ENCODE results near the gene SLC6A11. TPM values are rescaled to one million over a fixed set of nuclear protein-coding genes. Genes with fewer than 3 reads are reported as not detected.

The SLC6A11 gene
- total and polyA plus RNA-seq, 2 donors (not counting 3 experiments of a cell fraction or from before 2014, with no cell fraction given), result not detected

- H3K79me2 ChIP-seq (ENCODE audit: control insufficient read depth, insufficient read depth, low read length), result no peaks in the 10 kb centered on the region
- intact Hi-C loops (cut with micrococcal nuclease), result no loop called here
- FAIRE-seq (no peak), DNase-seq (ENCODE audit: low read depth, low spot score) (no peak)
- no TSS peak for BruUV-seq (replicated peaks)
- H4K20me1 ChIP-seq (replicated peaks; ENCODE audit: control insufficient read depth, extremely low read depth, insufficient read depth, low read length), result no peaks in the 10 kb centered on the region
- H2AFZ ChIP-seq (ENCODE audit: low read depth, low read length), result no peak overlapping the region
- no peaks in the 10 kb centered on the region for H3K9me1 ChIP-seq (replicated peaks; ENCODE audit: control insufficient read depth, extremely low read depth, insufficient read depth, low read length)
- ChIA-PET CTCF (no interaction called here), POLR2A (no interaction called here)
- dilution Hi-C loops (cut with MboI; ENCODE audit: extremely low pct_ligation_motif_present, low sequenced_read_pairs), result no loop called here
- no peaks in the 10 kb centered on the region for H3K36me3 ChIP-seq (ENCODE audit: control insufficient read depth in 2 of 2, extremely low read depth in 1 of 2, insufficient read depth in 2 of 2, low read length in 2 of 2)
- no peaks in the 10 kb centered on the region for H3K27me3 ChIP-seq (ENCODE audit: control insufficient read depth in 2 of 2, insufficient read depth in 2 of 2, low read length in 2 of 2)
- no peaks in the 10 kb centered on the region for H3K4me1 ChIP-seq (ENCODE audit: control insufficient read depth, extremely low read depth, insufficient read depth, low read length)
- no peak overlapping the region for H3K27ac ChIP-seq (ENCODE audit: insufficient read depth, low read depth, low read length)
- no peaks in the 10 kb centered on the region for H3K9me3 ChIP-seq (replicated peaks; ENCODE audit: control insufficient read depth, insufficient read depth, low read length)
- no peak for TF ChIP-seq POLR2A (IDR thresholded peaks at IDR 0.05; ENCODE audit: low read depth, low read length)
- TF ChIP-seq FOS (IDR thresholded peaks at IDR 0.05; ENCODE audit: borderline replicate concordance, insufficient read depth, low read length), result no peak
- no peak overlapping the region for H3K9ac ChIP-seq (replicated peaks; ENCODE audit: extremely low read depth, insufficient read depth, low read length)
- H3K4me3 ChIP-seq (replicated peaks in 1 of 3; ENCODE audit: insufficient read depth in 1 of 3, low read depth in 1 of 3, low read length in 3 of 3), result no peak overlapping the region
- H3K4me2 ChIP-seq (ENCODE audit: insufficient read depth, low read length), result no peak overlapping the region
These were observed 7.8 kb upstream of the SLC6A11 start for GRCh38 chr3:10808130-10808735.

- no TSS peak for BruUV-seq (replicated peaks)
- dilution Hi-C loops (cut with MboI; ENCODE audit: extremely low pct_ligation_motif_present, low sequenced_read_pairs), result no loop called here
These were observed 7.1 kb upstream of the SLC6A11 start for GRCh38 chr3:10808974-10809373.

More at GRCh38 chr3:10808974-10809373, 7.1 kb upstream of the SLC6A11 start:
- Histone ChIP-seq H3K27me3 (ENCODE audit: control insufficient read depth in 2 of 2, insufficient read depth in 2 of 2, low read length in 2 of 2) (no peaks in the 10 kb centered on the region), H3K4me2 (ENCODE audit: insufficient read depth, low read length) (no peak overlapping the region), H4K20me1 (replicated peaks; ENCODE audit: control insufficient read depth, extremely low read depth, insufficient read depth, low read length) (no peaks in the 10 kb centered on the region), H3K79me2 (ENCODE audit: control insufficient read depth, insufficient read depth, low read length) (no peaks in the 10 kb centered on the region), H3K9ac (replicated peaks; ENCODE audit: extremely low read depth, insufficient read depth, low read length) (no peak overlapping the region), H3K36me3 (ENCODE audit: control insufficient read depth in 2 of 2, extremely low read depth in 1 of 2, insufficient read depth in 2 of 2, low read length in 2 of 2) (no peaks in the 10 kb centered on the region), H3K9me1 (replicated peaks; ENCODE audit: control insufficient read depth, extremely low read depth, insufficient read depth, low read length) (no peaks in the 10 kb centered on the region), H2AFZ (ENCODE audit: low read depth, low read length) (no peak overlapping the region), H3K4me1 (ENCODE audit: control insufficient read depth, extremely low read depth, insufficient read depth, low read length) (no peaks in the 10 kb centered on the region), H3K27ac (ENCODE audit: insufficient read depth, low read depth, low read length) (no peak overlapping the region), H3K9me3 (replicated peaks; ENCODE audit: control insufficient read depth, insufficient read depth, low read length) (no peaks in the 10 kb centered on the region), H3K4me3 (replicated peaks in 1 of 3; ENCODE audit: insufficient read depth in 1 of 3, low read depth in 1 of 3, low read length in 3 of 3) (no peak overlapping the region)
- no peak for DNase-seq (ENCODE audit: low read depth, low spot score)
- no peak for TF ChIP-seq MYC (IDR thresholded peaks at IDR 0.05; ENCODE audit: low read depth, low read length)
- TF ChIP-seq JUN (IDR thresholded peaks at IDR 0.05; ENCODE audit: borderline replicate concordance, insufficient read depth, insufficient read length, low read depth), result no peak
- TF ChIP-seq FOS (IDR thresholded peaks at IDR 0.05; ENCODE audit: borderline replicate concordance, insufficient read depth, low read length), result no peak
- TF ChIP-seq POLR2A (IDR thresholded peaks at IDR 0.05; ENCODE audit: low read depth, low read length), result no peak
- no peak for TF ChIP-seq POLR2AphosphoS5 (IDR thresholded peaks at IDR 0.05; ENCODE audit: insufficient read depth, low read depth, low read length)
- TF ChIP-seq GATA2 (IDR thresholded peaks at IDR 0.05; ENCODE audit: insufficient read depth, insufficient read length, low read depth, low read length), result no peak
- TF ChIP-seq EZH2 (IDR thresholded peaks at IDR 0.05; ENCODE audit: borderline replicate concordance, low read depth, low read length, severe bottlenecking), result no peak
- TF ChIP-seq CTCF (IDR thresholded peaks at IDR 0.05; ENCODE audit: extremely low read depth in 1 of 2, insufficient read depth in 1 of 2, low read depth in 1 of 2, low read length in 2 of 2), result no peak
- POLR2A ChIA-PET, result no interaction called here
- CTCF ChIA-PET, result no interaction called here
- FAIRE-seq, result no peak
- intact Hi-C loops (cut with micrococcal nuclease), result no loop called here
